Measurements from ENCODE around the gene KRT81. TPM values are rescaled to one million over a fixed set of nuclear protein-coding genes. Genes with fewer than 3 reads are reported as not detected.

Gene KRT81
- polyA plus RNA-seq, 1 donor from 2014 or later, result not detected

DNA sequence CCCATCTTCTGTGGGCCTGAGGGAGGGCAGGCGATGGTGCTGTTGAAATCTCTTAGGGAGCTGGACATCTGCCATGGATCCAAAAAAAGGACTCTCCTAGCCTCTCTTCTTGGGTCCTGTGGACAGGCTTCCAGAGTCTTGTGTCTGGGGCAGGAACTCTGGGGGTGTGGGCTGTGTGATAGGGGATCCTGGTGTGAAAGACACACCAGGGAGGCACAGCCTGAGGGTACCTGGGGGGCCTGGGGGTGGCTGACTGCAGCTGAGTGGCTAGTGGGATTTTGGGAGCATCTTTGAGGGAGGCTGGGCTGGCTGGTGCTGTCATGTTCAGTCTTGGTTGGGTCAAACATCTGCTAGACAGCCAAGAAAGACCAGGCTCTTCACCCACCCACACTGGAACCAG lies 31.7 kb upstream of the KRT81 start:
- TF ChIP-seq RAD21 (conservative IDR thresholded peaks at IDR 0.05) (no peak), EP300 (conservative IDR thresholded peaks at IDR 0.05; ENCODE audit: poor library complexity, severe bottlenecking) (no peak), TAF1 (IDR thresholded peaks at IDR 0.05; ENCODE audit: low read depth) (no peak), MXI1 (conservative IDR thresholded peaks at IDR 0.05; ENCODE audit: poor library complexity, severe bottlenecking) (no peak), EZH2 (IDR thresholded peaks at IDR 0.05; ENCODE audit: borderline replicate concordance, insufficient read depth, low read length, poor library complexity, severe bottlenecking) (no peak), POLR2AphosphoS5 (IDR thresholded peaks at IDR 0.05) (no peak), SMC3 (conservative IDR thresholded peaks at IDR 0.05; ENCODE audit: poor library complexity) (no peak)
- TF ChIP-seq, protein P1, sequence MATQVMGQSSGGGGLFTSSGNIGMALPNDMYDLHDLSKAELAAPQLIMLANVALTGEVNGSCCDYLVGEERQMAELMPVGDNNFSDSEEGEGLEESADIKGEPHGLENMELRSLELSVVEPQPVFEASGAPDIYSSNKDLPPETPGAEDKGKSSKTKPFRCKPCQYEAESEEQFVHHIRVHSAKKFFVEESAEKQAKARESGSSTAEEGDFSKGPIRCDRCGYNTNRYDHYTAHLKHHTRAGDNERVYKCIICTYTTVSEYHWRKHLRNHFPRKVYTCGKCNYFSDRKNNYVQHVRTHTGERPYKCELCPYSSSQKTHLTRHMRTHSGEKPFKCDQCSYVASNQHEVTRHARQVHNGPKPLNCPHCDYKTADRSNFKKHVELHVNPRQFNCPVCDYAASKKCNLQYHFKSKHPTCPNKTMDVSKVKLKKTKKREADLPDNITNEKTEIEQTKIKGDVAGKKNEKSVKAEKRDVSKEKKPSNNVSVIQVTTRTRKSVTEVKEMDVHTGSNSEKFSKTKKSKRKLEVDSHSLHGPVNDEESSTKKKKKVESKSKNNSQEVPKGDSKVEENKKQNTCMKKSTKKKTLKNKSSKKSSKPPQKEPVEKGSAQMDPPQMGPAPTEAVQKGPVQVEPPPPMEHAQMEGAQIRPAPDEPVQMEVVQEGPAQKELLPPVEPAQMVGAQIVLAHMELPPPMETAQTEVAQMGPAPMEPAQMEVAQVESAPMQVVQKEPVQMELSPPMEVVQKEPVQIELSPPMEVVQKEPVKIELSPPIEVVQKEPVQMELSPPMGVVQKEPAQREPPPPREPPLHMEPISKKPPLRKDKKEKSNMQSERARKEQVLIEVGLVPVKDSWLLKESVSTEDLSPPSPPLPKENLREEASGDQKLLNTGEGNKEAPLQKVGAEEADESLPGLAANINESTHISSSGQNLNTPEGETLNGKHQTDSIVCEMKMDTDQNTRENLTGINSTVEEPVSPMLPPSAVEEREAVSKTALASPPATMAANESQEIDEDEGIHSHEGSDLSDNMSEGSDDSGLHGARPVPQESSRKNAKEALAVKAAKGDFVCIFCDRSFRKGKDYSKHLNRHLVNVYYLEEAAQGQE (IDR thresholded peaks at IDR 0.05; ENCODE audit: borderline replicate concordance), result no peak
- TF ChIP-seq, protein P2, sequence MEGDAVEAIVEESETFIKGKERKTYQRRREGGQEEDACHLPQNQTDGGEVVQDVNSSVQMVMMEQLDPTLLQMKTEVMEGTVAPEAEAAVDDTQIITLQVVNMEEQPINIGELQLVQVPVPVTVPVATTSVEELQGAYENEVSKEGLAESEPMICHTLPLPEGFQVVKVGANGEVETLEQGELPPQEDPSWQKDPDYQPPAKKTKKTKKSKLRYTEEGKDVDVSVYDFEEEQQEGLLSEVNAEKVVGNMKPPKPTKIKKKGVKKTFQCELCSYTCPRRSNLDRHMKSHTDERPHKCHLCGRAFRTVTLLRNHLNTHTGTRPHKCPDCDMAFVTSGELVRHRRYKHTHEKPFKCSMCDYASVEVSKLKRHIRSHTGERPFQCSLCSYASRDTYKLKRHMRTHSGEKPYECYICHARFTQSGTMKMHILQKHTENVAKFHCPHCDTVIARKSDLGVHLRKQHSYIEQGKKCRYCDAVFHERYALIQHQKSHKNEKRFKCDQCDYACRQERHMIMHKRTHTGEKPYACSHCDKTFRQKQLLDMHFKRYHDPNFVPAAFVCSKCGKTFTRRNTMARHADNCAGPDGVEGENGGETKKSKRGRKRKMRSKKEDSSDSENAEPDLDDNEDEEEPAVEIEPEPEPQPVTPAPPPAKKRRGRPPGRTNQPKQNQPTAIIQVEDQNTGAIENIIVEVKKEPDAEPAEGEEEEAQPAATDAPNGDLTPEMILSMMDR (IDR thresholded peaks at IDR 0.05; ENCODE audit: poor library complexity, severe bottlenecking), result no peak
- no peak overlapping the region for H2AFZ ChIP-seq (ENCODE audit: low read depth, low read length)

DNA sequence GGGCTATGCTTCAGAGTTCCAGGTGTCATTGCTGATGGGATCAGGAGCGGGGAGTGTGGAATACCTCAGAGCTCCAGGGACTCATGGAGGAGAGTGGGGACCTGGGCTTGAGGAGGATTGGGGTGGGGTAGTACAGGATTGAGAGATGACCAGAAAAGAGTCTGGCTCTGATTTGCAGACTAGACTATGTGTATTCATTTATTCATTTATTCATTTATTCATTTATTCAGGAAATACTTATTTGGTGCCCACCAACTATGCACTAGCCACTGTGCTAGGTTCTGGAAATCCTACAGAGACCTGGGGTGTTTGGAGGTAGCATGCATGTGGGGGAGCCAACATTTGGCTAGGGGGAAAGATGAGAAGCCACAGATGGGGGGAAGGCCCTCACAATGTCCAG lies 30.7 kb upstream of the KRT81 start:
- Histone ChIP-seq H4K20me1 (ENCODE audit: insufficient read depth) (no peaks in the 10 kb centered on the region), H3F3A (ENCODE audit: insufficient read depth, low read length, poor library complexity, severe bottlenecking) (no peaks in the 10 kb centered on the region), H3K27ac (ENCODE audit: low read length) (no peak overlapping the region), H3K9me3 (ENCODE audit: low read length) (no peaks in the 10 kb centered on the region), H3K36me3 (ENCODE audit: insufficient read depth, low read length) (no peaks in the 10 kb centered on the region), H3K4me2 (ENCODE audit: low read length) (no peak overlapping the region), H3K79me2 (replicated peaks; ENCODE audit: insufficient read depth, low read length) (no peaks in the 10 kb centered on the region), H3K9me2 (ENCODE audit: insufficient read depth, low read length) (no peaks in the 10 kb centered on the region), H3K9ac (ENCODE audit: low read length) (no peak overlapping the region), H3K4me3 (ENCODE audit: low read length) (no peak overlapping the region), H2AFZ (ENCODE audit: low read depth, low read length) (no peak overlapping the region), H3K27me3 (ENCODE audit: insufficient read depth, low read depth, low read length) (no peaks in the 10 kb centered on the region)
- TF ChIP-seq, protein P2 (IDR thresholded peaks at IDR 0.05; ENCODE audit: poor library complexity, severe bottlenecking), result no peak
- TF ChIP-seq EP300 (conservative IDR thresholded peaks at IDR 0.05; ENCODE audit: poor library complexity, severe bottlenecking) (no peak), TAF1 (IDR thresholded peaks at IDR 0.05; ENCODE audit: low read depth) (no peak), EZH2 (IDR thresholded peaks at IDR 0.05; ENCODE audit: borderline replicate concordance, insufficient read depth, low read length, poor library complexity, severe bottlenecking) (no peak), POLR2AphosphoS5 (IDR thresholded peaks at IDR 0.05) (no peak), SMC3 (conservative IDR thresholded peaks at IDR 0.05; ENCODE audit: poor library complexity) (no peak), RAD21 (conservative IDR thresholded peaks at IDR 0.05) (no peak)
- TF ChIP-seq, protein P1 (IDR thresholded peaks at IDR 0.05; ENCODE audit: borderline replicate concordance), result no peak

More for the DNA sequence above, 31.7 kb upstream of the KRT81 start:
- Histone ChIP-seq H3K36me3 (ENCODE audit: insufficient read depth, low read length) (no peaks in the 10 kb centered on the region), H3F3A (ENCODE audit: insufficient read depth, low read length, poor library complexity, severe bottlenecking) (no peaks in the 10 kb centered on the region), H3K27ac (ENCODE audit: low read length) (no peak overlapping the region), H3K4me2 (ENCODE audit: low read length) (no peak overlapping the region), H3K4me3 (ENCODE audit: low read length) (no peak overlapping the region), H3K9me2 (ENCODE audit: insufficient read depth, low read length) (no peaks in the 10 kb centered on the region), H3K9me3 (ENCODE audit: low read length) (no peaks in the 10 kb centered on the region), H3K9ac (ENCODE audit: low read length) (no peak overlapping the region), H4K20me1 (ENCODE audit: insufficient read depth) (no peaks in the 10 kb centered on the region), H3K79me2 (replicated peaks; ENCODE audit: insufficient read depth, low read length) (no peaks in the 10 kb centered on the region), H3K27me3 (ENCODE audit: insufficient read depth, low read depth, low read length) (no peaks in the 10 kb centered on the region)
